GM08714 (cell line): Measurements from ENCODE around the gene ALG12.

Source experiments
- H3K4me3 ChIP-seq: fragments of 200-500 bp; sonication (Bioruptor generic); 2 replicates; pipeline ENCODE4 v1.5.1; 2014; ENCODE audit warnings: mild to moderate bottlenecking, low read length, inconsistent platforms
- ZNF274 ChIP-seq: IDR thresholded peaks from 2 replicates; pipeline ENCODE4 v1.6.1; 2012; ENCODE audit warnings: mild to moderate bottlenecking, low read depth, low read length

The ALG12 gene

DNA sequence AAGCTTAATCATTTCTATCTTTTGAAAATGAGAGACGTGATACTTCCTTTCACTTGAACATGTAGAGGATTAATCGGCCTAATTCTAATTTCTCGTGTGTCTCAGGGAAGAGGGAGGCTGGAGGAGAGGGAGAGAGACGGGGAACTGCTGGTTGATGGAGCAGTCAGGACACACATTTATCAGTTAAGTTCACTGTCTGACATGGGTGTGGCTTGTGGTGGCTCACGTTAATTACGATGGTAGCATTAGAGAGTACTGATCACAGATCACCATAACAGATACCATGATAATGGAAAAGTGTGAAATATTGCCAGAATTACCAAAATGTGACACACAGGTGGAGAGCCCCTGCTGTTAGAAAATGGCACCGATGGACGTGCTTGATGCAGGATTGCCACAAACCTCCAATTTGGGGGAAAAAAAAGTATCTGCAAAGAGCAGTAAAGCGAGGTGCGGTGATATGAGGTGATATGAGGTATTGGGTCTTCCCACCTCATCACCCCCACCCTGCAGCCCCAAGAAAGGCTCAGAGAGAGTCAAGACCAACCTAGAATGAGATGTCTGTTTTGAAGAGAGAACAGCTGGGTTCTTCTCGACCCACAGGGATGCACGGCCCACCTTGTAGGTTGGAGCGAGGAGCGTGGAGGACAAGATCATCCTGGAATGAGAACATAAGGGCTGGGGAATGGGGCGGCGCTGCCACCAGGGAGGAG lies 44.9 kb downstream of the ALG12 start:
- H3K4me3 ChIP-seq: no peak overlapping the region
- TF ChIP-seq ZNF274: no peak

DNA sequence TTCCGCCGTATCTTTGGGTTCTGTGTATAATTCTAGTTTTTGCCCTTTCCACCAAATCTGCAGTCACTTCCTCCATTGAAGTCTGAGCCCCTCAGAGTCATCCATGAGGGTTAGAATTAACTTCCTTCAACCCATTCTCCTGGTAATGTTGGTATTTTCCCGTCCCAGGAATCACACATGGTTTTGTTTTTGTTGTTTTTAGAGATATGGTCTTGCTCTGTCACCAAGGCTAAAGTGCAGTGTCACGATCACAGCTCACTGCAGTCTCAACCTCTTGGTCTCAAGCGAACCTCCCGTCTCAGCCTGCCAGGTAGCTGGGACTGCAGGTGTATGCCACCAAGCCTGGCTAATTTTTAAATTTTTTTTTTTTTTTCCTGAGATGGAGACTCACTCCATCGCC lies 45.9 kb downstream of the ALG12 start:
- H3K4me3 ChIP-seq: no peak overlapping the region

DNA sequence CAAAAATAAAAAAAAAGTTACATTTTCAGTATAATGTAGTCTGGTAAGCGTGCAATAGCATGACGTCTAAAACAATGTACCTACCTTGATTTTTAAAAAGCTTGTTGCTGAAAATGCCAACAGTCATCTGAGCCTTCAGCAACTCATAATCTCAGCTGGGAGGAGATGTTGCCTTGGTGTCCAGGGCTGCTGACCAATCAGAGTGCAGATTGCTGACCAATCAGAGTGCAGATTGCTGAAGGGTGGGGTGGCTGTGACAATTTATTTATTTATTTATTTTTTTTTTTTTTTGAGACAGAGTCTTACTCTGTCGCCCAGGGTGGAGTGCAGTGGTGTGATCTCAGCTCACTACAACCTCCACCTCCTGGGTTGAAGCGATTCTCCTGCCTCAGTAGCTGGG lies 46.8 kb downstream of the ALG12 start:
- H3K4me3 ChIP-seq: no peak overlapping the region
- no peak for TF ChIP-seq ZNF274

More for the DNA sequence above, 45.9 kb downstream of the ALG12 start:
- no peak for TF ChIP-seq ZNF274

DNA sequence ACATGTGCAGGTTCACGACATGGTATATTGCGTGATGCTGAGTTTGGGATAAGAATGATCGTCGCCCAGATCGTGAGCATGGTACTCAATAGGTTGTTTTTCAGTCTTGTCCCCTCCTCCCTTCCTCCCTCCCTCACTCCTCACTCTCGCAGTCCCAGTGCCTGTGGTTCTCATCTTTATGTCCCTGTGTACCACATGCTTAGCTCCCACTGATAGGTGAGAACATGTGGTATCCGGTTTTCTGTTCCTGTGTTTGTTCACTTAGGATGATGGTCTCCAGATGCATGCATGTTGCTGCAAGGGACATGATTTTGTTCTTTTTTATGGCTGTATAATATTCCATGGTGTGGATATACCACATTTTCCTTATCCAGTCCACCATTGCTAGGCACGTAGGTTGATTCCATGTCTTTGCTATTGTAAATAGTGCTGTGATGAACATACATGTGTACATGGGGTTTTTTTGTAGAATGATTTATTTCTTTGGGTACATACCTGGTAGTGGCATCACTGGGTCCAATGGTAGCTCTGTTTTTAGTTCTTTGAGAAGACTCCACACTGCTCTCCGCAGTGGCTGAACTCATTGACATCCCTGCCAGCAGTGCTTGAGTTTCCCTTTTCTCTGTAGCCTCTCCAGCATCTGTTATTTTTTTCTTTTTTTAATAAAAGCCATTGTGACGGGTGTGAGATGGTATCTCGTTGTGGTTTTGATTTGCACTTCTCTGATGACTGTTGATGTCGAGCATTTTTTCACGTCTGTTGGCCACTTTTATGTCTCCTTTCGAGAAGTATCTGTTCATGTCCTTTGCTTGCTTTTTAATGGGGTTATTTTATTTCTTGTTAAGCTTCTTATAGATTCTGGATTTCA lies 48.2 kb downstream of the ALG12 start:
- TF ChIP-seq ZNF274: no peak
- no peak overlapping the region for H3K4me3 ChIP-seq

DNA sequence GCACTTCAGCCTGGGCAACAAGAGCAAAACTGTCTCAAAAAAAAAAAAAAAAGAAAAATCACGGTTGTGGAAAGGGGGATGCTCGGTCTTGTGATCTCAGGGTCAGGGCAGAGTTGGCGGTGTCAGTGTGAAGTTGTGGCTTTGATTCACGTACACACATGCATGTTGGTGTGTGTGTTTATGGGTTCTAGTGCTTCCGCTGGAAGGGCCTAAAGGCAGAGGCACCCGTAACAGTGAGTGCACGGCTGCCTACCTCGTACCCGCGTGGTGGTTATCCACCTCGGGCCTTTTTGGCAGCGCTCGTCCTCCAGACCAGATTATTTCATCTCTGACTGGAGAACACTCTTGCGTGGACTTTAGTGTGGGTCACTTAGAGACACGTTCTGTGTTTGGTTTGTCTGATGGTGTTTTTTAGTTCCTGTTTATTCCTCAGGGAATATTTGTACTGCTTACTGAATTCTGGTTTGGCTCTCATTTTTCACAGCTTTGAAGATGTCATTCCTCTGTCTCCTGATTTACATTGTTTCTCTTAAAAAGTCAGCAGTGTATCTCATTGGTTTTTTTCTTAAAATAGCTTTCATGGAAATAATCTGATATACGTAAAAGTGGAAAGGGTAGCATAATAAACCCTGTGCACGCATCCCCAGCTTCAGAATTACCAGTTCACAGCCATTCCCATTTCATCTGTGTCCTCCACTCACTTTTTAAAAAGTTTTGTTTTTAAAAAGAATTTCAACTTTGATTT lies 49.0 kb downstream of the ALG12 start:
- no peak for TF ChIP-seq ZNF274
- H3K4me3 ChIP-seq: no peak overlapping the region

DNA sequence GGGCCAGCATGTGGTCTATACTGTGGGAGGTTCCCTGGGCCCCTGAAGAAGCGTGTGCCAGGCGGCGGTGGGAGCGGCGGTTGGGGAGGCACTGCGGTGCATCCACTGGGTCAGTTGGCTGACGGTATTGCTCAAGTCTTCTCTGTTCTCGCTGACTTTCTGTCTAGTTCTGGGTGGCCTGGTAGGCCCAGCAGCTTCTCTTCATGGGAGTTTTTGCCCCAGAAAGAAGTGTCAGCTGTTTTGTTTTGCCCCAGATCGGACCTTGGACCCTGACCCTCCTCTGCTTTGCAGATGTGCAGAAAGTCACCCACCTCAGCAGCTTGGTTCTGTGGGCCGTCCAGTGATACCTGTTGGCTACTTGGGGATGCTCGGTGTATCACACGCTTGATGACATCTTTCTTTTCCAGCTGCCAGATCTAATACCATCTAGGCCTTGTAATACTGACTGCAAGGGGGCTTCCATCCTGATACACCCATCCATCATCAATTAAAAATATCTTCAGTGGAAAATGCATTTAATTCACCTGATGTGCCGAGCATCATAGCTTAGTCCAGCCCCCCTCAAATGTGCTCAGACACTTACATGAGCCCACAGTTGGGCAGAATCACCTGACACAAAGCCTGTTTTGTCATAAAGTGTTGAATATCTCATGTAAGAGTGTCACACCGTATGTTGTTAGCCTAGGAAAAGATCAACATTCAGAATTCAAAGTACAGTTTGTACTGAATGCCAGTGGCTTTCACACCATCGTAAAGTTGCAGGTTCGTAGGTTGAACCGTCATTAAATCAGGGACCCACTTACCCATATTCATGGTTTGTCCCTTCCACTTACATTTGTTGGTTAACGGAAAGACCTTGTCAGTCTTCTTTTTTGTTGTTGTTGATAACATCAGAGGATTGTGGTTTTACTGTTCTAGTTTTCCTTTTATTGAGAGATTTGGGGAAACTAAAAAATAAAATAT lies 50.7 kb downstream of the ALG12 start:
- H3K4me3 ChIP-seq: no peak overlapping the region
- TF ChIP-seq ZNF274: no peak

DNA sequence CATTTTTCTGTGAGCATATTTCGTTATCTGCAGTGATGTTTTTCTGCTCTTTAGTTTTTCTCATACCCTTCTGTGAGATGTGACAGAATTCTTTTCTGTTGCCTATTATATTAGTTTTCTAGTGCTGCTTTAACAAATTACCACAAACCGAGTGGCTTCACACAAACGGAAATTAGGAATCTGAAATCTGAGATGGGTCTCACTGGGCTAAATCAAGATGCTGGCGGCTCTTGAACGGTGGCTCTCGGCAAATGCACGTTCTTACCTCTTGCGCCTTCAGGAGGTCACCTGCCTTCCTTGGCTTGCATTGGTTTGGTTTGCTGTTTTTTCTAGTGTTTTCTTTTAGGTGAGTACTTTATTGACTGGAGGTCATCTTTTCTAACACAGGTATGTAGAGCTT lies 51.6 kb downstream of the ALG12 start:
- H3K4me3 ChIP-seq: no peak overlapping the region
- no peak for TF ChIP-seq ZNF274

DNA sequence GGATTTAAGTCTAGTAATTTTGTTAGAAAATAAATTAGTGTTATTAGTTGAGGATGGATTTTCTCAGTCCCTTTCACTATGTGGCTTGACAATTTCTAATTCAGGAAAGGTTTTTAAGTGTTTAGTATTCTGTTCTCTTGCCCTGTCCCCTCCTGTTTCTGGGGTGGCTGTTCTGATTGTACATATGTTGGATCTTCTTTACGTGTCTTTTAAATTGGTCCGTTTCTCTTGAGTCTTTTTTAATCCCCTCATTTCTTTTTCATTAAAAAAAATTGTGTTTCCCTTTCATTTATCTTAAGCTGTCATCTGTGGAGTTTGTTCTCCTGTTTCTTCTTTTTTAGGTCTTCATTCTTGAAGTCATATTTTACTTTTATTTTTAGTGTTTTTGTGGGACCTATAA lies 52.1 kb downstream of the ALG12 start:
- H3K4me3 ChIP-seq: no peak overlapping the region
- no peak for TF ChIP-seq ZNF274

DNA sequence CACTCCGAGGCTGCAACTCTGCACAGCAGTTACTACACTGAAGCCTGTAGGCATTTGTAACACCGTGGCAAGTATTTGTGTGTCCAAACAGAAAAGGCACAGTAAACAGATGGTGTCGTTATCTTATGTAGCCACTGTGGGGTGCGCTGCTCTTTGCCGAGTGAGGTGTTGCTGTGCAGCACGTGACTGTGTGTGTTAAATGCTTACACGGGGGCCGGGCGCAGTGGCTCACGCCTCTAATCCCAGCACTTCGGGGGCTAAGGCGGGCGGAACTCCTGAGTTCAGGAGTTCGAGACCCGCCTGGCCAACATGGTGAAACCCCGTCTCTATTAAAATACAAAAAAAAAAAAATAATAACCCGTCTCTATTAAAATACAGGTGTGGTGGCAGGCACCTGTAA lies 53.1 kb downstream of the ALG12 start:
- no peak overlapping the region for H3K4me3 ChIP-seq
- no peak for TF ChIP-seq ZNF274

DNA sequence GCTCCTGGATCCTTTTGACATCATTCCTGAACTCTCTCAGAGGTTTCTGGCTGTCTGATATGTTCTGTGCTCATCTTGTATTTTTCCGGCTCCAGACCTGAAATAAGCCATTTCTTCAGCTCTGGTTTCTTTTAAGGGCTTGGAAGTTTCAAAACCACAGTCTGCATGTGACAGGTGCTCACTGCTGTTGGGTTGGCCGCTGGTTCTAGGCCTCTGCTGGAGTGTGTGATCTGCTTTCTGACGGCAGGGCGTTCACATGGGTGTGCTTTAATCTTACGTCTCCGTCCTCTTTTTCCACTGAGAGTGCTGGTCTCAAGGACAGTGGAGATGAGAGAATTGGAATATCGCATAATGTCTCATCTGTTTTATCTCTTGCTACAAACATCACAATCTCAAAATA lies 54.3 kb downstream of the ALG12 start:
- TF ChIP-seq ZNF274: no peak
- H3K4me3 ChIP-seq: no peak overlapping the region

DNA sequence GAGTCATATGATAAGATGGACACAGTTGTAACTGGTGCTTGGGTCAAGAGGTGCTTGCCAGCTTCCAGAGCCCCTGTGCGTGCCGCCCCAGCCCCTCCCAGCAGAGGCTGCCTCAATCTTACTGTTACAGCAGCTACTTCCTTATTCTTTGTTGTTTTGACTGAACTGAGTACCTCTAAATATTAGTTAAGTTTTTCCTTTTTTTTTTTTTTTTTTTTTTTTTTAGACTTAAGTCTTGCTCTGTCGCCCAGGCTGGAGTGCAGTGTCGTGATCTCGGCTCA lies 55.8 kb downstream of the ALG12 start:
- no peak for TF ChIP-seq ZNF274

DNA sequence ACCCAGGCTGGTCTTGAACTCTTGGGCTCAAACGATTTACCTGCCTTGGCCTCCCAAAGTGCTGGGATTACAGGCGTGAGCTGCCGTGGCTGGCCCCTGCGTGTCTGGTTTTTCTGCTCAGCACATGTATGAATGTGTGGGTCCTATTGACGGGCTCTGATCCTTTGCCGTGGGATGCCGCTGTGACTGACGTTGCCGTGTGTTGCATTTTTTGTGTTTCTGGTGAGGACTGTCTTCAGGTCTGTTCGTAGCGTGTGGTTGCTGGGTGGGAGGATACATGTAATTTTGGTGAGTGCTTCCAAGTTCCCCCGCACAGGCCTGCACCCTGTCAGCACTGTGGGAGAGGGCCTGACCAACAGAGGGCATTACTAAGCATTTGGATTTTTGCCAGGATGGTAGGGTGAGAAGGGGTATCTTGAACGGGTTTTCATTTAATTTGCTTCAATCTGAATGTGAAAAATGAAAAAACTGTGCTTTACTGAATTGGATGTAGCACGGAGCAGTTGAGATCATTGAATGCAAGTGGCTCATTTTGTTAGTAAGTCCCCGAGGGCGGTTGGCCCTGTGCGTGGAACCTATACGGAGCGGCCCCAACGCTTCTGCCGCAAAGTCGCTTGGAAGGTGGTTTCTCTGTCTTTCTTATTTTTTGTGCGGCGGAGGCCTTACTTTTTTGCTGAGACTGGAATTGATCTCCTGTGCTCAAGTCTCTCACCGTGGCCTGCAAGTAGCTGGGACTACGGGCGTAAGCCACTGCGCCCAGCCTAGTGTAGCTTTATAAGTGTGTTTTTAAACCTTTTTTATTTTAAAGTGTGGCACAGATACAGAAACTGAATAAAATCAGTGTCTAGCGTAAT lies 56.4 kb downstream of the ALG12 start:
- TF ChIP-seq ZNF274: no peak
- H3K4me3 ChIP-seq: no peak overlapping the region

More for the DNA sequence above, 55.8 kb downstream of the ALG12 start:
- H3K4me3 ChIP-seq: no peak overlapping the region

DNA sequence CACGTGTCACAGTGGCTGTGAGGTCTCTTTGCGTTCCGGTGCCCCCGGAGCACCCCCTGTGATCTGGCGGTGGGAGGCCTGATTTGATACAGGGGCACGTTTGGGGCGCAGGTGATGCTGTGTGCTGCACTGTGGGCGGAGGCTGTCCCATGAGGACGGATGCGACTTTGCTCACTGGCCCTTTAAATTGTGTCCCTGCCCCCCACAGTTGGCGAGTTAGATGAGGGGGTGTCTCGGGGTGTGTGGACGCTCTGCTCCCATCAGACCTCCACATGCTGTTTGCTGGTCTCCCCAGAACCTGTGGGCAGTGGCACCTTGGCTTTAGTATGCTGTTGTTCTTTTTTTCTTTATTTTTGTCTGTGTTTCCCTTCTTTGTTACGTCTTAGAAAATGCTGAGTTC lies 59.4 kb downstream of the ALG12 start:
- no peak for TF ChIP-seq ZNF274
- H3K4me3 ChIP-seq: no peak overlapping the region
